GM18499 (cell line): ENCODE data around the gene SLC16A3.
"Not testable (repeated sequence)": the region's sequence is repeated elsewhere in the genome, so short reads cannot be mapped to it uniquely, and the experiment has no call there.

Experiments used
- ATAC-seq: cut with Tn5 transposase; IDR thresholded peaks from one replicate; pipeline ENCODE4 v1.9.1; 2021; ENCODE audit warnings: moderate number of reproducible peaks; ENCODE audit not compliant: insufficient read depth, unreplicated experiment

Gene SLC16A3

DNA sequence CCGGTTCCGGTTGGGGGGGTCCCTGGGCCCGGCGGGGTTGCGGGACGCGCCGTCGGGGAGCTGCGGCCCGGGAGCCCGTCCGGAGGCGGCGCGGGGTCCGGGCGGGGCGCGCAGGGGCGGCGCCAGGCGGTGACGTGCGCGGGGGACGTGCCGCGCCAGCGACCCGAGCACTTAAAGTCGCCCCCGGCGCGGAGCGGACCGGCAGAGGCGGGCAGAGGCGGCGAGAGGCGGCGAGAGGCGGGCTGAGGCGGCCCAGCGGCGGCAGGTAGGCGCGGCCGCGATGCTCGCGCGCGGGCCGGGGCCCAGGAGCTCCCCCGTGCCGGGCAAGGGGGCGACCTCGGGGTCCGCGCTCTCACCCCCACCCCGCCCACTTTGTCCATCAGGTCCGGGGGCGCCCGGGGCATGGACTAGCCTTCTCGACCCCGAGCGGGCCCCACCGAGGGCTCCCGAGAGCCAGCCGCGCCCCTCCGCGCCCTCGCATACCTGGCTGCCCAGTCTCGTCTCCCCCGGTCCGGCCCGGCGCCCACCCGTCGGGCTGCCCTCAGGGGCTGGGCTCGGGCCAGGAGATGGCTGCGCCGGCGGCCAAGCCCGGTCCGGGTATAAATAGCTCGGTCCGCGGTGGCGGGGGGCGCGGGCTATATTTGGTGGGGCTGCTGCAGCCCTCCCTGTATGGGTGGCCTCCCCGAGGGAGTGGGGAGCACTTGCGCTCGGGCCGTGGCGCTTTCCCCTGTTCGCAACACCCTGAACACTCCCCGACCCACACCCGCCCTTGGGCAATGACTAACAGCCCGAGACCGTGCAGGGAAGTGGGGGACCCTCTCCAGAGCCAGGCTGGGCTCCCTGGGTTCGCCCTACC is at the start of gene SLC16A3:
SLC16A3 (plus strand) TSS at position 201 of the 856 bp plus-strand sequence. CDS start 6,967 bp downstream, outside the sequence.
- ATAC-seq: no peak

GRCh38 chr17:82179412-82179811 is 49.4 kb upstream of the SLC16A3 start:
- no peak for ATAC-seq

DNA sequence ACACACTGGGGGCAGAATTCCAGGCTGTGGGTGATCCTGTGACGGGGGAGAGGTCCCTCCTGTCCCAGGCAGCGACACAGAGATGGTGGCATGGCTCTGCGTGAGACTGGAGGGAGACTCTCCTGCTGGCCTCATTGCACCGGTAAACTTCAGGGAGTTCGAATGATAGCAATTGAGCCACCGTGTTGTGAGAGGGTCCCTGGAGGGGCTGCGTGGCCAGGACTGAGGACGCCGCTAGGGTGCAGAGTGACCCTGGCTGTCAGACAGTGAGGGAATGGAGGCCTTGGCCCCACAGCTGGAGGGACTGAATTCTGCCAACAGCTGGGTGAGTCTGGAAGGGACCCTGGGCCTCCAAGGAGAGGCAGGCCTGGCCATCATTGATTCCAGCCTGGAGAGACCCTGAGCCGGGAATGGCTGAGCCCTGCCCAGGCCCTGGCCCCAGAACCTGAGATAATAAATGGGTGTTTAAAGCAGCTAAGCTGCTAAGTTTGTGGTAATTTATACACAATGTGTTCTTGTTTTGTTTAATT is 48.8 kb upstream of the SLC16A3 start:
- no peak for ATAC-seq

DNA sequence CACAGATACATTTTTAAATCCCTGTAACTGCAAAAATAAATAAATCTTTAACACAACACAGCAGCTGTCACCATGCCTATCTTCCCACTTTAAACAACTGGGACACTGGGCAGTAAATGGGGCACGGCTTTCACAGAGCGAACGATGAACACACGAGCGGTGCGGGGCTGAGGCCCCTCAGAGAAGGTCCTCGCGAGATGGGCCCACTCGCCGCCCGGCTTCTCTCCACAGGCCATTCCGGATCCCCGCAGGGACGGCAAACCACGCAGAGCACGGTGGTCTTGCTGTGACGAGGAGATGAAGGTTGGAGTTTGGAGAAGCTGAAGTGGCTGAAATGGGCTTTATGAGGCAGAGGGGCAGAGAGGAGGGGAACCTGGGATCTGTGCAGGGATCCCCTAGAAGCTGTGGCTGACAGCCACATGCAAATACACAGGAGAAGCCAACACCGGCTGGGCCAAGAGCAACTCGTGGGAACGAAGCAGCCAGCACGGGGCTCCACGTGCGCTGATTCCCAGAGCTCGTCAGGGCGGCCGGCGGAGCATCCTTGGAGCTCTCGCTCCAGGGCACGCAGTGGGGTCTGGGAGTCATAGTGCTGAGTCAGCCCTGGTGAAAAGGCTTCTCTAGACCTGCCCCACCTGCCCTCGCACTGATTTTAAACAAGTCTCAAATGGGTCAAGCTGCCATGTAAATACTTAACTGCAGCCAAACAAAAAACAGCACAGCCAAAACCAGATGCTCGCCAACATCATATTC is 47.9 kb upstream of the SLC16A3 start:
- ATAC-seq: no peak

DNA sequence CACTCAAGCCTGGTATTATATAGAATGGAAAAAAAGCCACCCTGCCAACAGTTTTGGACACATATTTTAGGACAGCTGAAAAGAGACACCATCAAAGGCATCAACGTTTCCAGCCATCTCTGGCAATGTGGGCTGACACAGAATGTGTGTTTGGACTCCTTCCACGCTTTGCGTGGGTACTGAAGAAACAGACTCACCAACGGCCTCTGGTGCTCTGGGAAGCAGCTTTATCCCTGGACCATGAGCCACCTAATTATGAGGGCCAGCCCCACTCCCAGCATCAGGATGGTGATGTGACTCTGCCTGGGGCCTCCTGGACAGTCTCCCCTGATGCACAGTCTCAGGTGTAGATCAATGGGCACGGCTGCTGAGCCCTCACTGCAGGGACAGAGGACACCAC is 44.1 kb upstream of the SLC16A3 start:
- no peak for ATAC-seq

- ATAC-seq: no peak
These were observed 42.6 kb upstream of the SLC16A3 start for GRCh38 chr17:82186221-82186620.

- ATAC-seq: no peak
These were observed 41.3 kb upstream of the SLC16A3 start for GRCh38 chr17:82187500-82187899.

DNA sequence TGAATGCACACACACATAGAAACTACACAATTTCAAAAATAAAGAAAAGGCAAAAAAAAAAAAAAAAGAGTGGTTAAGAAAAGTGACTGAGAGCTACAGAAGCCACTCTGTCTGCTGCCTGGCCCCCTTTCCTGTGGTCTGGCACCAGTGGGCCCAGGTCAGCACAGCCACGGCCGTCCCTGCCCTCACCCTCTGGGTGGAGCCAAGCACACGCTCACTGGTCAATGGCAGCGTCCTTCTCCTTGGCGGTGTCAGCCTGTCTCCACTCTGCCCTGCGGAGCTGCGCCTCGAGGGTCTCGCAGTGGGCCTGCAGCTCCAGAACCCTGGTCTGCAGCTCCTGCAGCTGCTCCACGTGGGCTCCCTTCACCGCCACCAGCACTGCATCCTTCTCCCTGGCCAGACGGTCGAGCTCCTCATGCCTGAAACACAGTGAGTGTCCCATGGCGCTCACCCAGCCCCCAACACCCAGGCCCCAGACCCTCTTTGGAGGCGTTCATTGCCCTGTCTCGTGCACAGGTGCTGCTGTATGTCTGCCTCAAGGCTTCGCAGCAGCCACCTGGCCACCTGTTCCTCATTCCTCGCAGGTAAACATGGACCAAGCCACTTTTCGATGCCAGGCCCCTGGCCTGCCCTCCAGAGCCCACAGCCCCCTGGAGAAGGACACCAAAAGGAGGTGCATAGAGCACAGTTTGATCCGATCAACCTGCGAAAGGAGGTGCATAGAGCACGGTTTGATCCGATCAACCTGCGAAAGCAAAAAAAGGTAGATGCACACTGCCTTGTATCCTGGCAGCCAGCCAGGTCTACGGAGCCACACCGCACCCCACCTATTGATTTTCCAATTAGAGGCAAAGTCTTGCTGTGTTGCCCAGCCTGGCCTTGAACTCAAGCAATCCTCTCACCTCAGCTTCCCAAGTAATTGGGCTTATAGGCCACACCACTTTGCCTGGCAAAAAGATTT is 40.6 kb upstream of the SLC16A3 start:
- no peak for ATAC-seq

DNA sequence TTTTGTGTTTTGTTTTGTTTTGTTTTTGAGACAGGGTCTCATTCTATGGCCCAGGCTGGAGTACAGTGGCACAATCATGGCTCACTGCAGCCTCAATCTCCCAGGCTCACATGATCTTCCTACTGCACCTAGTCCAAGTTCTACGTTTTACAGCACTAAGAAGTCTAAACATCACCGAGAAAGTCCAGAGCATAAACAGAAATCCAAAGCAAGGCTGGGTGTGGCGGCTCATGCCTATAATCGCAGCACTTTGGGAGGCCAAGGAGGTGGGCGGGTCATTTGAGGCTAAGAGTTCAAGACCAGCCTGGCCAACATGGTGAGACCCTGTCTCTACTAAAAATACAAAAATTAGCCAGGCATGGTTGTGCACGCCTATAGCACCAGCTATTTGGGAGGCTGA is 35.8 kb upstream of the SLC16A3 start:
- not testable (repeated sequence) for ATAC-seq

- no peak for ATAC-seq
These were observed 35.2 kb upstream of the SLC16A3 start for GRCh38 chr17:82193520-82194220.

- no peak for ATAC-seq
These were observed 34.1 kb upstream of the SLC16A3 start for GRCh38 chr17:82194765-82195164.

DNA sequence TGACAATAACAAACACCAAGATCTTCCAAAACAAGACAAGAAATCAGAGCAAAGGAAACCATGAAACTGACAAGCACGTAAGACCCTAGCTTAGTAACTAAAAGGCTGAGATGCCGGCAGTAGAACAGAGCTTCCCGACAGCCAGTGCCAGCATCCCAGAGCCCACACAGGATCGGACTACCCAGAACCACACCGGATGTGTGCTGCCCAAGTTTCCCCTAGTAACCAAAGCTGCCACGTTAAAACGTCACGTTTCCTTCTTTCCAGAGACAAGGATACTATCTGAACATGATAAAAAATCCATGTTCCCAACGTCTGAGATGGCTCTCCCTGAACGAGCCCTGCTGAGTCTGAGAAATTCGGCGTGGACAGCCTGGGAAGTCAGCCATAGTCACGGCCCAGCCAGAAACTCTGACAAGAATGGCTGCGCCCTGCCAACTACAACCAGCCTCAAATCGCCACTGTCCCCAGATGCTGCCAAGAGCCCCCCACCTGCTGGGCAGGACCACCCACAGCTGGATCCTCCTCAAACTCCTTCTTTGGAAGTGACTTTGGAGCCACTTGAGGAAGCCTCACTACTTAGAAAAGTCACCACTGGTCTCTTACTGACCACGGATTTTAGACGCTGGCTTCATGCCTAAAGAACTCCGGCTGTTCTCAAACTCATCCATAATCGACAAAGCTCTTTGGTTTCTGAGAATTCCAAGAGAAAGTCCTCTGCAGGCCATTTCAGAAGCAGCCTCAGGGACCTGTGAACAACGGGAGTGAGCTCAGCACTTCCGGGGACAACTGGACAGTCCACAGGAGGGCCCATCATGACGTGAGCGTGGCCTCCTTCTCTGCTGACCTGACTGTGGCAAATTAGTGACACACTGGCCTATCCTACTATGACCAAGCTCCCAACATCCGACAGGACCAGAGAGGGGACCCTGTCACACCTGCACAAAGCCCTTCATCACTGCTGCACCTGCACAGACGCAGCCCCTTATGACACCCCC is 32.9 kb upstream of the SLC16A3 start:
- ATAC-seq: no peak

GRCh38 chr17:82198092-82198491 is 30.8 kb upstream of the SLC16A3 start:
- no peak for ATAC-seq

- ATAC-seq: no peak
These were observed 29.3 kb upstream of the SLC16A3 start for GRCh38 chr17:82199496-82199895.

GRCh38 chr17:82200135-82200534 is 28.7 kb upstream of the SLC16A3 start:
- no peak for ATAC-seq

DNA sequence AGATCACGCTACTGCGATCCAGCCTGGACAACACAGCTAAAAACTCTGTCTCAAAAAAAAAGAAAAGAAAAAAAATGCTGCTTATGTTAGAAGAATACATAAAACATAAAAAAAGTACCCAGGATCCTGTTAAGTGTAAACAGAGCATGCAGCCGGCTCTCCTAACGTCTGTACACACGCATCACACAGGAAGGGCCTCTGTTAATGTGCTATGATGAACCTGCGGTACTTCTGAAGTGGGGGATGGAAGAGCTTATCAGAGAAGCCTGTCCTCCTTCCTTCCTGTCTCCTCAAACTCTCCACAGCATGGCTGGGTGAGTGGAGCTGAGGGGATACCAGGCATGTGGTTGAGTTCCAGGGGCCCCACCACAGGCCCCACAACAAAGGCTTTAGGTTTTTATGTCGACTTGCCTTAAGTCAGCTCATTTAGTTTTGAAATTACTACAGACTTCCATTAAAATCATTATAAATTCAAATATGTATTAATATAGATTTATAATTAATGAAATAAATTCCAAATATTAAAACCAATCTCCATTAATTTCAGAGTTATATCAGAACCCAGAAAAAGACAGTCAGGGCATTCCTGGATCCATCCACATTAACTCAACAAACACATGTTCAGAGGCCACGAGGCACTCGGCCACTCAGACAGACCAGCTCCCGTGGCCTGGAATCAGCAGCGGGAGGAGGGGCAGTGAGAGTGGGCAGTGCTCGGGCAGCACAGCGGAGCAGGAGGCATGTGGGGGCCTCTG is 27.9 kb upstream of the SLC16A3 start:
- ATAC-seq: no peak

DNA sequence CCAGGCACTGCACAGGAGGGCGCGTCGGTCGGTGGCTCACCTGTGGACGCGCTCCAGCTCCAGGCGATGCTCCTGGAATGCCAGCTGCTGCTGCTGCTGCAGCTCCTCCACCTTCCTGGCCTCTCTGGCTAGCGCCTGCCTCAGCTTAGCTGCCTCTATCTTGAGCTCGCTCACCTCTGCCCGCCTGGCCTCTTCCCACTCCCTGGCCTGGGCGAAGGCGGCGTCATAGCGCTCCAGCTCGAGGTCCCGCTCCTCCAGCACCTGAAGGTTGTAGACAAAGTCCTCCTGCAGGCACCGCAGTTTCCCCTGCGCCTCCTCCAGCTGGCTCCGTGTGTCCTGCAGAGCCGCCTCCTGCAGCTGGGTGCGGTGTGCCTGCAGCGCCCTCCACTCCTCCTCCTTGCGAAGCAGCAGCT is 27.3 kb upstream of the SLC16A3 start:
- no peak for ATAC-seq

GRCh38 chr17:82202981-82203380 is 25.9 kb upstream of the SLC16A3 start:
- no peak for ATAC-seq
